K562 (cell line): ENCODE results near the gene SLC22A23. TPM values are rescaled to one million over a fixed set of nuclear protein-coding genes. Genes with fewer than 3 reads are reported as not detected.

Experiments used
- BHLHE40 ChIP-seq: IDR thresholded peaks from 2 replicates; pipeline ENCODE4 v1.6.1; 2011; ENCODE audit warnings: low read length, improper control_type of control experiment
- CCNT2 ChIP-seq: IDR thresholded peaks from 2 replicates; pipeline ENCODE4 v1.6.1; 2011; ENCODE audit warnings: borderline replicate concordance, low read depth, mild to moderate bottlenecking, moderate library complexity, mixed read lengths, low read length; ENCODE audit not compliant: insufficient read length; ENCODE audit errors: extremely low read depth
- MTA1 ChIP-seq: fragments of 450-650 bp; IDR thresholded peaks from 2 replicates; pipeline ENCODE4 v1.6.1; 2017; ENCODE audit warnings: borderline replicate concordance
- OTX1 ChIP-seq: fragments of 450-650 bp; formaldehyde crosslinking; IDR thresholded peaks from 2 replicates; pipeline ENCODE4 v1.4.0; 2022; ENCODE audit warnings: mild to moderate bottlenecking
- RBM15 ChIP-seq: fragments of 200-400 bp; formaldehyde crosslinking; IDR thresholded peaks from 2 replicates; pipeline ENCODE4 v1.6.1; 2018; ENCODE audit warnings: mild to moderate bottlenecking, low read length, moderate library complexity; ENCODE audit not compliant: insufficient read depth
- RBM39 ChIP-seq: fragments of 200-400 bp; formaldehyde crosslinking; optimal IDR thresholded peaks from 2 replicates; pipeline ENCODE3; 2018; ENCODE audit warnings: low read depth, low read length
- SMARCA5 ChIP-seq: fragments of 450-650 bp; IDR thresholded peaks from 2 replicates; pipeline ENCODE4 v1.6.1; 2016
- TCF3 ChIP-seq: sonication (generic); formaldehyde crosslinking; IDR thresholded peaks from 2 replicates; pipeline ENCODE4 v1.4.0; 2020; ENCODE audit warnings: mild to moderate bottlenecking, missing genetic modification reagents
- TRIM24 ChIP-seq, 2 experiments: fragments of 450-650 bp; IDR thresholded peaks; 2 replicates each; pipeline ENCODE4 v1.6.1; 2016
- ZBTB34 ChIP-seq: fragments of 250-450 bp; sonication (Bioruptor Pico); IDR thresholded peaks from 2 replicates; pipeline ENCODE4 v1.8.0; 2021; ENCODE audit warnings: mild to moderate bottlenecking, moderate library complexity
- ZC3H11A ChIP-seq: IDR thresholded peaks from 2 replicates; pipeline ENCODE4 v1.6.1; 2012; ENCODE audit warnings: low read depth, low read length, improper control_type of control experiment
- ZEB2 ChIP-seq: fragments of 450-650 bp; IDR thresholded peaks from 2 replicates; pipeline ENCODE4 v1.6.1; 2016
- ZFP36 ChIP-seq: fragments of 150-350 bp; IDR thresholded peaks from 2 replicates; pipeline ENCODE4 v1.6.1; 2018; ENCODE audit warnings: low read length, low read depth; ENCODE audit not compliant: partially characterized antibody
- ZNF143 ChIP-seq: sonication (generic); formaldehyde crosslinking; IDR thresholded peaks from 2 replicates; pipeline ENCODE4 v1.9.0; 2022; ENCODE audit warnings: mild to moderate bottlenecking, missing genetic modification reagents
- polyA plus RNA-seq, 8 experiments: library from polyadenylated mRNA; depleted of rRNA in 4 of 8; stranded (reverse) in 5 of 8; unstranded in 3 of 8; fragments of >200 nt; fragmentation: Nextera tagmentation in 2 of 8; fragmentation: Illumina TruSeq in 1 of 8; extraction: Ambion mirVana in 2 of 8; extraction: Trizol in 1 of 8; gene quantifications; 2 replicates each; pipeline versions ENCODE4 v1.2.1 to v1.2.3, GENCODE V29; 2011 to 2014; ENCODE audit warnings: inconsistent platforms in 1 of 8, missing spikeins in 1 of 8
- total RNA-seq, 7 experiments: library from RNA; depleted of rRNA in 6 of 7; stranded (reverse); fragments of >200 nt in 6 of 7; fragmentation: Illumina TruSeq in 2 of 7; extraction: Trizol in 2 of 7; gene quantifications; 2 replicates each; pipeline versions ENCODE4 v1.2.1 to v1.2.3, GENCODE V29; 2011 to 2021; ENCODE audit warnings: low replicate concordance in 1 of 7
- TF ChIP-seq, protein P1 (sequence below): sonication (generic); formaldehyde crosslinking; IDR thresholded peaks from 2 replicates; pipeline ENCODE4 v1.8.0; 2022; ENCODE audit warnings: mild to moderate bottlenecking, missing genetic modification reagents
- TF ChIP-seq, protein P2 (sequence below): sonication (generic); formaldehyde crosslinking; IDR thresholded peaks from 2 replicates; pipeline ENCODE4 v1.8.0; 2022; ENCODE audit warnings: mild to moderate bottlenecking, low read depth, missing genetic modification reagents
- TF ChIP-seq, protein P3 (sequence below): sonication (generic); IDR thresholded peaks from 2 replicates; pipeline ENCODE4 v1.6.1; 2016
- TF ChIP-seq, protein P4 (sequence below): fragments of 450-650 bp; conservative IDR thresholded peaks from 2 replicates; pipeline ENCODE4 v1.6.1; 2016; ENCODE audit warnings: missing genetic modification characterization, low read depth, mild to moderate bottlenecking, missing compliant biosample characterization, moderate library complexity

The SLC22A23 gene
- total and polyA plus RNA-seq, 9 of the 15 experiments (the other 6 are each of a cell fraction or from before 2014, with no cell fraction given), result 0.30 to 8.7 (median 2.5) TPM

GRCh38 chr6:3251462-3252314, 205.2 kb downstream of the SLC22A23 start (continued):
- TF ChIP-seq CCNT2 (no peak), ZC3H11A (0 out of 2 replicates have a peak, but pooled peaks have one; percentile 64), RBM39 (no peak), TRIM24 (IDR thresholded peaks at IDR 0.05) (0 out of 4 replicates have a peak, but pooled peaks of 1 of the 2 experiments have one; percentile 24), SMARCA5 (no peak), BHLHE40 (0 out of 2 replicates have a peak, but pooled peaks have one; percentile 29), ZBTB34 (CRISPR knock-in tag) (no peak), TCF3 (CRISPR knock-in tag) (peak; percentile 33; the same call in 1 of the 2 replicates), RBM15 (no peak), ZNF143 (CRISPR knock-in tag) (0 out of 2 replicates have a peak, but pooled peaks have one; percentile 46), ZEB2 (peak; percentile 47; the same call in 1 of the 2 replicates), MTA1 (peak; percentile 37; the same call in 1 of the 2 replicates), OTX1 (CRISPR knock-in tag) (no peak), ZFP36 (peak; percentile 17)
- TF ChIP-seq, protein P1, sequence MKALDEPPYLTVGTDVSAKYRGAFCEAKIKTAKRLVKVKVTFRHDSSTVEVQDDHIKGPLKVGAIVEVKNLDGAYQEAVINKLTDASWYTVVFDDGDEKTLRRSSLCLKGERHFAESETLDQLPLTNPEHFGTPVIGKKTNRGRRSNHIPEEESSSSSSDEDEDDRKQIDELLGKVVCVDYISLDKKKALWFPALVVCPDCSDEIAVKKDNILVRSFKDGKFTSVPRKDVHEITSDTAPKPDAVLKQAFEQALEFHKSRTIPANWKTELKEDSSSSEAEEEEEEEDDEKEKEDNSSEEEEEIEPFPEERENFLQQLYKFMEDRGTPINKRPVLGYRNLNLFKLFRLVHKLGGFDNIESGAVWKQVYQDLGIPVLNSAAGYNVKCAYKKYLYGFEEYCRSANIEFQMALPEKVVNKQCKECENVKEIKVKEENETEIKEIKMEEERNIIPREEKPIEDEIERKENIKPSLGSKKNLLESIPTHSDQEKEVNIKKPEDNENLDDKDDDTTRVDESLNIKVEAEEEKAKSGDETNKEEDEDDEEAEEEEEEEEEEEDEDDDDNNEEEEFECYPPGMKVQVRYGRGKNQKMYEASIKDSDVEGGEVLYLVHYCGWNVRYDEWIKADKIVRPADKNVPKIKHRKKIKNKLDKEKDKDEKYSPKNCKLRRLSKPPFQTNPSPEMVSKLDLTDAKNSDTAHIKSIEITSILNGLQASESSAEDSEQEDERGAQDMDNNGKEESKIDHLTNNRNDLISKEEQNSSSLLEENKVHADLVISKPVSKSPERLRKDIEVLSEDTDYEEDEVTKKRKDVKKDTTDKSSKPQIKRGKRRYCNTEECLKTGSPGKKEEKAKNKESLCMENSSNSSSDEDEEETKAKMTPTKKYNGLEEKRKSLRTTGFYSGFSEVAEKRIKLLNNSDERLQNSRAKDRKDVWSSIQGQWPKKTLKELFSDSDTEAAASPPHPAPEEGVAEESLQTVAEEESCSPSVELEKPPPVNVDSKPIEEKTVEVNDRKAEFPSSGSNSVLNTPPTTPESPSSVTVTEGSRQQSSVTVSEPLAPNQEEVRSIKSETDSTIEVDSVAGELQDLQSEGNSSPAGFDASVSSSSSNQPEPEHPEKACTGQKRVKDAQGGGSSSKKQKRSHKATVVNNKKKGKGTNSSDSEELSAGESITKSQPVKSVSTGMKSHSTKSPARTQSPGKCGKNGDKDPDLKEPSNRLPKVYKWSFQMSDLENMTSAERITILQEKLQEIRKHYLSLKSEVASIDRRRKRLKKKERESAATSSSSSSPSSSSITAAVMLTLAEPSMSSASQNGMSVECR (CRISPR knock-in tag), result 0 out of 2 replicates have a peak, but pooled peaks have one; percentile 21
- TF ChIP-seq, protein P2, sequence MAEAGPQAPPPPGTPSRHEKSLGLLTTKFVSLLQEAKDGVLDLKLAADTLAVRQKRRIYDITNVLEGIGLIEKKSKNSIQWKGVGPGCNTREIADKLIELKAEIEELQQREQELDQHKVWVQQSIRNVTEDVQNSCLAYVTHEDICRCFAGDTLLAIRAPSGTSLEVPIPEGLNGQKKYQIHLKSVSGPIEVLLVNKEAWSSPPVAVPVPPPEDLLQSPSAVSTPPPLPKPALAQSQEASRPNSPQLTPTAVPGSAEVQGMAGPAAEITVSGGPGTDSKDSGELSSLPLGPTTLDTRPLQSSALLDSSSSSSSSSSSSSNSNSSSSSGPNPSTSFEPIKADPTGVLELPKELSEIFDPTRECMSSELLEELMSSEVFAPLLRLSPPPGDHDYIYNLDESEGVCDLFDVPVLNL (CRISPR knock-in tag), result no peak
- TF ChIP-seq, protein P3, sequence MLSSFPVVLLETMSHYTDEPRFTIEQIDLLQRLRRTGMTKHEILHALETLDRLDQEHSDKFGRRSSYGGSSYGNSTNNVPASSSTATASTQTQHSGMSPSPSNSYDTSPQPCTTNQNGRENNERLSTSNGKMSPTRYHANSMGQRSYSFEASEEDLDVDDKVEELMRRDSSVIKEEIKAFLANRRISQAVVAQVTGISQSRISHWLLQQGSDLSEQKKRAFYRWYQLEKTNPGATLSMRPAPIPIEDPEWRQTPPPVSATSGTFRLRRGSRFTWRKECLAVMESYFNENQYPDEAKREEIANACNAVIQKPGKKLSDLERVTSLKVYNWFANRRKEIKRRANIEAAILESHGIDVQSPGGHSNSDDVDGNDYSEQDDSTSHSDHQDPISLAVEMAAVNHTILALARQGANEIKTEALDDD, result peak; percentile 68; the same call in 1 of the 2 replicates
- TF ChIP-seq, protein P4, sequence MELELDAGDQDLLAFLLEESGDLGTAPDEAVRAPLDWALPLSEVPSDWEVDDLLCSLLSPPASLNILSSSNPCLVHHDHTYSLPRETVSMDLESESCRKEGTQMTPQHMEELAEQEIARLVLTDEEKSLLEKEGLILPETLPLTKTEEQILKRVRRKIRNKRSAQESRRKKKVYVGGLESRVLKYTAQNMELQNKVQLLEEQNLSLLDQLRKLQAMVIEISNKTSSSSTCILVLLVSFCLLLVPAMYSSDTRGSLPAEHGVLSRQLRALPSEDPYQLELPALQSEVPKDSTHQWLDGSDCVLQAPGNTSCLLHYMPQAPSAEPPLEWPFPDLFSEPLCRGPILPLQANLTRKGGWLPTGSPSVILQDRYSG (tag), result no peak
